Gastroesophageal sphincter (tissue), 4 donors: ENCODE measurements around the gene FAM131C. TPM values are rescaled to one million over a fixed set of nuclear protein-coding genes. Genes with fewer than 3 reads are reported as not detected.

Experiments used
- ATAC-seq: fragments of 150-250 bp; one replicate; pipeline ENCODE4 v1.9.1; 2016; ENCODE audit warnings: mild to moderate bottlenecking, moderate library complexity
- H3K27ac ChIP-seq, 4 donors: fragments of 200-600 bp; sonication (generic) in 3 of 4; 1 replicate in 3 of 4; 2 replicates in 1 of 4; pipeline ENCODE4 v1.5.1; 2016 to 2019
- H3K27me3 ChIP-seq: fragments of 200-600 bp; sonication (generic); one replicate; pipeline ENCODE4 v1.5.1; 2019
- H3K36me3 ChIP-seq, 2 donors: fragments of 200-600 bp; sonication (generic); one replicate each; pipeline ENCODE4 v1.5.1; 2019; ENCODE audit warnings: control low read depth in 1 of 2
- H3K4me1 ChIP-seq, 3 donors: fragments of 200-600 bp; sonication (generic); 1 replicate in 2 of 3; 2 replicates in 1 of 3; pipeline ENCODE4 v1.5.1; 2016 to 2019; ENCODE audit warnings: control low read depth in 2 of 3
- H3K4me3 ChIP-seq, 2 donors: fragments of 200-600 bp; sonication (generic); one replicate each; pipeline ENCODE4 v1.5.1; 2019; ENCODE audit warnings: mild to moderate bottlenecking in 1 of 2, moderate library complexity in 1 of 2
- H3K9me3 ChIP-seq, 3 donors: fragments of 200-600 bp; sonication (generic); one replicate each; pipeline ENCODE4 v1.5.1; 2017 to 2019; ENCODE audit warnings: control low read depth in 2 of 3
- EP300 ChIP-seq: sonication (generic); formaldehyde crosslinking; IDR thresholded peaks from one replicate; pipeline ENCODE4 v1.6.1; 2017; ENCODE audit warnings: antibody characterized with exemption, mild to moderate bottlenecking
- POLR2A ChIP-seq, 2 donors: fragments of 450-650 bp; IDR thresholded peaks; one replicate each; pipeline ENCODE4 v1.6.1; 2017; ENCODE audit warnings: antibody characterized with exemption in 2 of 2, mild to moderate bottlenecking in 2 of 2, moderate library complexity in 1 of 2
- POLR2AphosphoS5 ChIP-seq: sonication (generic); formaldehyde crosslinking; IDR thresholded peaks from one replicate; pipeline ENCODE4 v1.6.1; 2017; ENCODE audit warnings: antibody characterized with exemption
- WGBS, 2 donors: methylation state at CpG; one replicate each; pipeline ENCODE4 v1.1.5; 2018; ENCODE audit warnings: low coverage in 1 of 2; 5-methylcytosine and 5-hydroxymethylcytosine counted together
- total RNA-seq, 4 donors: library from RNA; depleted of rRNA; stranded (reverse); fragments of >200 nt; gene quantifications; one replicate each; pipeline ENCODE4 v1.1.0, GENCODE V29; 2016
- TF ChIP-seq, protein P1 (sequence below), 4 experiments: fragments of 200-600 bp in 2 of 4; fragments of 450-650 bp in 2 of 4; sonication (generic) in 1 of 4; IDR thresholded peaks; one replicate each; pipeline ENCODE4 v1.5.1; 2017 to 2019; ENCODE audit warnings: antibody characterized with exemption in 4 of 4, mild to moderate bottlenecking in 2 of 4, moderate library complexity in 2 of 4

Gene FAM131C
- total RNA-seq, 4 donors from 2014 or later, result not detected

DNA sequence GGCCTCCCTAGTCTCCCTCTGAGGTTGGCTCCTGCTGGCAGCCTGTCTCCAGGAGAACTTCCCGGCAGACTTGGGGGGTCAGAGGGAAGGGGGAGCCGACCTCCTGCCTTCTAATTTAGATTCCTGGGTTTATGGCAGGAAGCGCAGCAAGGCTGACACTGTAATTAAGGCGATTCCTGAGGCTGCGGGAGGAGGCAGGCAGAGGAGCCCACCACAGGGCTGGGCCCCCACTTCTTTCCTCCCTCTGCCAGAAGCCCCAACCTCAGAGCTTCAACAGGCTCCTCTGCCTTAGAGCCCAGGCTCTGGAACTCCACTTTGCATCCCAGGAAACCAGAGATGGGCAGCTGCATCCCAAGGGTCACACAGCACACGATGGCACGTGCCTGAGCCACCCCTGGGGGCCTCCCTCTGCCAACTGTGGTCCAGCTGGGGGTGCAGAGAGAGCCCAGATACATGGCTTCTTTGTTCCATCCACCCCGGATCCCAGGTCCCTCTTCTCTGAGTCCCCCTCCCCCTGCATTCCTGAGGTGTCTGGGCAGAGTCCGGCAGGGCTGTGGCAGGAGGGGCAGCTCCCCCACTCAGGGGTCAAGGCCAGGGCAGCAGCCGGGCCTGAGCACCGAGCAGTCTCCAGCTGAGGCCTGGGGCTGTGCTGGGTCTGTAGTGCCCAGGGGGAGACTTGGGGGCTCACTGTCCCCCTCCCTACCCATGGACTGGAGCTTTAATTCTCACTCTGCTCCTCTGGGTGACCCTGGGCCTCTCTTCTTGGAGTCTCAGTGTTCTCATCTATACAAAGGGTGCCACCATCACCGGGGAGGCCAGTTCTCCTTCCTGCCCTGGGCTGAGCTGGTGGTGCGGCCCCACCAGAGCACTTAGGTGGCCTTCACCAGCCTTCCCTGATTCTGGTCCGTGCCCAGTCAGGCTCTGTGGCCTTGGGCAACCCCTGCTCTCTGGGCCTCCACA, 39.4 kb upstream of the FAM131C start:
- no peak for ATAC-seq
- Histone ChIP-seq H3K27ac (no peak overlapping the region), H3K36me3 (no peaks in the 10 kb centered on the region), H3K27me3 (no peaks in the 10 kb centered on the region), H3K9me3 (peaks cover 0 to 12% (median 0%) of the 10 kb centered on the region in 3 donors), H3K4me3 (no peak overlapping the region), H3K4me1 (peaks cover 0 to 16% (median 7%) of the 10 kb centered on the region in 3 donors)
- 91% methylated on average over 3 of the region's 14 CpGs; no CpG with 5 or more reads in 1 of the 2 donors for WGBS, 2 donors
- TF ChIP-seq POLR2A (IDR thresholded peaks at IDR 0.05) (no peak), POLR2AphosphoS5 (no peak), EP300 (no peak)
- TF ChIP-seq, protein P1, sequence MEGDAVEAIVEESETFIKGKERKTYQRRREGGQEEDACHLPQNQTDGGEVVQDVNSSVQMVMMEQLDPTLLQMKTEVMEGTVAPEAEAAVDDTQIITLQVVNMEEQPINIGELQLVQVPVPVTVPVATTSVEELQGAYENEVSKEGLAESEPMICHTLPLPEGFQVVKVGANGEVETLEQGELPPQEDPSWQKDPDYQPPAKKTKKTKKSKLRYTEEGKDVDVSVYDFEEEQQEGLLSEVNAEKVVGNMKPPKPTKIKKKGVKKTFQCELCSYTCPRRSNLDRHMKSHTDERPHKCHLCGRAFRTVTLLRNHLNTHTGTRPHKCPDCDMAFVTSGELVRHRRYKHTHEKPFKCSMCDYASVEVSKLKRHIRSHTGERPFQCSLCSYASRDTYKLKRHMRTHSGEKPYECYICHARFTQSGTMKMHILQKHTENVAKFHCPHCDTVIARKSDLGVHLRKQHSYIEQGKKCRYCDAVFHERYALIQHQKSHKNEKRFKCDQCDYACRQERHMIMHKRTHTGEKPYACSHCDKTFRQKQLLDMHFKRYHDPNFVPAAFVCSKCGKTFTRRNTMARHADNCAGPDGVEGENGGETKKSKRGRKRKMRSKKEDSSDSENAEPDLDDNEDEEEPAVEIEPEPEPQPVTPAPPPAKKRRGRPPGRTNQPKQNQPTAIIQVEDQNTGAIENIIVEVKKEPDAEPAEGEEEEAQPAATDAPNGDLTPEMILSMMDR (IDR thresholded peaks at IDR 0.05), result no peak

DNA sequence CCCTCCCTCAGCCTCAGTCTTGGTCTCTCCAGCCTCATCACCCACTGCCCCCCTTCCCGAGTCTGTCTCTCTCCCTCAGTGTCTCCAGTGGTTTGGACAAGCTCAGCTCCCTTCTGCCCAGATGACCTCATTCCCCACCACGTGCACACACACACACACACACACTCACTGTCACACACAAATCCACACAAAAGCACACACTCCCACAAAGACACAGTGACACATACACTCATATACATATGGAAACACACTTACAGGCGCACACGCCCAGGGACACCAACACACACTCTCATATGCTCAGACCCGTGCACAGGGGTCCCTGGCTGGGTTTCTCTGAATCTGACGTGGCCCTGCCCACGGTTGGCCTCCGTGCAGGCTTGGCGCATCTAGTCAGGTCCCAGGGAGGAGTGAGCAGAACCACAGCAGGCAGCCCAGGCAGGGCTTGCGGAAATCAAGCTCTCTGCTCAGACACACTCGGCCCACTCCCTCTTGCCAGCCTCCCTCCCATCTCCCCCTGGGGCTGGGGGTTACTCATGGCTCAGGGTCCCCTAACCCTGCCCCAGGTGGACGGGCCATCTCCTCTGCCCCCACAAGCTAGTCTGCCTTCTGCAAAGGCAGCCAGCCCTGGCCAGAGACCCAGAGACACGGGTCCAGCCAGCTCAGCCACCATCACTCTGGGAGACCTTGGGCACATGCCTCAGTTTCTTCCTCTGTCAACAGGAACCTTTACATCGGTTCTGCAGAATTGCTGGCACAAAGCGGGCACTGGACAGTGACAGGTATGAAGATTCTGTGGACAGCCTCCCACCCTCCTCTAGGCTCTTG, 38.5 kb upstream of the FAM131C start:
- TF ChIP-seq POLR2AphosphoS5, result no peak
- TF ChIP-seq POLR2A (IDR thresholded peaks at IDR 0.05), result no peak
- no peak for TF ChIP-seq EP300
- TF ChIP-seq, protein P1 (IDR thresholded peaks at IDR 0.05), result no peak
- Histone ChIP-seq H3K27me3 (no peaks in the 10 kb centered on the region), H3K27ac (no peak overlapping the region), H3K4me1 (peaks cover 0 to 16% (median 7%) of the 10 kb centered on the region in 3 donors), H3K36me3 (no peaks in the 10 kb centered on the region), H3K4me3 (no peak overlapping the region), H3K9me3 (peaks cover 0 to 19% (median 0%) of the 10 kb centered on the region in 3 donors)
- WGBS, 2 donors, result 55% methylated on average over 6 of the region's 15 CpGs; no CpG with 5 or more reads in 1 of the 2 donors
- ATAC-seq, result peak; percentile 43

DNA sequence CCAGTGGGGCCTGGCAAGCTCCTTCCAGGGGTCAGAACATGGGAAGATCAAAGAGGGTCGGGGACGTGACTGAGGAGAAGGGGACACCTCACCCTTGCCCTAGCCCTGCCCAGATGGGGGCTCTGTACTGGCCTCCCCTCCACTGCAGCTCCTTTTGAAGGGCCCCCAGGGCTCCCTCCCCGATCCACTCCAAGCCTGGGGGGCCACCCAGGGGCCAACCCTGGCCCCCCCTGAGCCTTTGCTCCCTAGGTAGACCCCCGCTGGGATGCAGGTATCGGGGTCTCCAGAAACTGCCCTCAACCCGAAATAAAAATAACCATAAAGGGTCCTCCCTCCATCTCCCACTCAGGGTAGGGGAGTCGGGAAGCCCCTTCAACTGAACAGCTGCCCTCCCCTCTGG, 37.4 kb upstream of the FAM131C start:
- Histone ChIP-seq H3K27me3 (no peaks in the 10 kb centered on the region), H3K4me1 (peaks cover 0 to 16% (median 7%) of the 10 kb centered on the region in 3 donors), H3K36me3 (no peaks in the 10 kb centered on the region), H3K4me3 (no peak overlapping the region), H3K27ac (no peak overlapping the region), H3K9me3 (peaks cover 0 to 19% (median 0%) of the 10 kb centered on the region in 3 donors)
- no peak for ATAC-seq
- TF ChIP-seq, protein P1 (IDR thresholded peaks at IDR 0.05), result no peak
- TF ChIP-seq POLR2AphosphoS5, result no peak
- no peak for TF ChIP-seq EP300
- no peak for TF ChIP-seq POLR2A (IDR thresholded peaks at IDR 0.05)
- 90 to 93% methylated on average over 2 to 5 of the region's 7 CpGs for WGBS, 2 donors

DNA sequence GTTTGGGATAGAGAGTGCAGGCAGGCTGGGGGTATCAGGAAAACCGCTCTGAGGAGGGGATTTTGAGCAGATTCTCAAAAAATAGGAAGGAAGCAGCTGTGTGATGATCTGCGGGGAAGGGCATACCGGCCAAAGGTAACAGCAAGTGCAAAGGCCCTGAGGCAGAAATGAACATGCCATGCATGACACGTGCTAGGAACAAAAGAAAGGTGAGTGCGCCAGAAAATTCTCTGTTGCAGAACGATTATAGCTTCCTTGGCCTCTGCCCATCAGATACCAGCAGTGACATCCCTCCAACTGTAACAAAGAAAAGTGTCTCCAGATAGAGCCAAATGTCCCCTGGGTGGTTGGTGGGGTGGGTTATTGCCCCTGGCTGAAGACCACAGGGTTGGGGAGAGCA, 37.0 kb upstream of the FAM131C start:
- no peak overlapping the region for H3K4me3 ChIP-seq
- H3K9me3 ChIP-seq, result peaks cover 0 to 19% (median 0%) of the 10 kb centered on the region in 3 donors
- no peaks in the 10 kb centered on the region for H3K27me3 ChIP-seq
- TF ChIP-seq POLR2A (IDR thresholded peaks at IDR 0.05), result no peak
- TF ChIP-seq EP300, result no peak
- no peak for TF ChIP-seq POLR2AphosphoS5
- TF ChIP-seq, protein P1 (IDR thresholded peaks at IDR 0.05), result no peak
- 60 to 82% methylated on average over 1 to 6 of the region's 6 CpGs for WGBS, 2 donors
- no peak overlapping the region for H3K27ac ChIP-seq
- no peaks in the 10 kb centered on the region for H3K36me3 ChIP-seq
- H3K4me1 ChIP-seq, result peaks cover 0 to 16% (median 7%) of the 10 kb centered on the region in 3 donors
- ATAC-seq, result no peak
